IMR-90 (cell line): ENCODE data around the gene CRYBB2. TPM values are rescaled to one million over a fixed set of nuclear protein-coding genes. Genes with fewer than 3 reads are reported as not detected.
"Not testable (repeated sequence)": the region's sequence is repeated elsewhere in the genome, so short reads cannot be mapped to it uniquely, and the experiment has no call there.

Experiments
- ATAC-seq: fragments of 200-7000 bp; cut with Tn5 transposase; 2 replicates; pipeline ENCODE4 v1.9.1; 2020; ENCODE audit warnings: low read depth, mild to moderate bottlenecking, moderate library complexity
- BruUV-seq: library from RNA; stranded (reverse); fragments of 400-500 nt; replicated peaks from 2 replicates; lab custom pipeline; 2021; lab: Mats Ljungman, UMichigan
- CTCF ChIA-PET: fragments of 300-600 bp; formaldehyde crosslinking; extraction: SDS; loops from one replicate; lab custom pipeline; 2021; ENCODE audit warnings: antibody characterized with exemption; lab: Yijun Ruan, JAX
- POLR2A ChIA-PET: fragments of 300-600 bp; sonication (Branson Sonifier 250); formaldehyde crosslinking; loops from one replicate; lab custom pipeline; 2022; ENCODE audit warnings: antibody characterized with exemption; ENCODE audit not compliant: unreplicated experiment; lab: Charles Lee
- DNase-seq: peaks from one replicate; pipeline ENCODE4 v3.0.0; 2013
- H2AFZ ChIP-seq: replicated peaks from 2 replicates; pipeline ENCODE3; 2013; ENCODE audit warnings: low read length, mild to moderate bottlenecking; ENCODE audit not compliant: poor library complexity
- H2AK5ac ChIP-seq: 2 replicates; pipeline ENCODE4 v1.6.1; 2013; ENCODE audit warnings: low read depth, low read length, inconsistent platforms
- H2AK9ac ChIP-seq: replicated peaks from 2 replicates; pipeline ENCODE3; 2013; ENCODE audit warnings: mild to moderate bottlenecking, low read depth, low read length, moderate library complexity; ENCODE audit not compliant: poor library complexity
- H2BK120ac ChIP-seq: 2 replicates; pipeline ENCODE4 v1.6.1; 2013; ENCODE audit warnings: low read depth, low read length, inconsistent platforms
- H2BK15ac ChIP-seq: 3 replicates; pipeline ENCODE4 v1.6.1; 2013; ENCODE audit warnings: low read depth, low read length, inconsistent platforms
- H2BK20ac ChIP-seq: 2 replicates; pipeline ENCODE4 v1.6.1; 2013; ENCODE audit warnings: low read depth, mild to moderate bottlenecking, inconsistent platforms, low read length, moderate library complexity
- H2BK5ac ChIP-seq: 2 replicates; pipeline ENCODE4 v1.6.1; 2013; ENCODE audit warnings: mild to moderate bottlenecking, low read depth, low read length, inconsistent platforms; ENCODE audit not compliant: poor library complexity, severe bottlenecking
- H3K14ac ChIP-seq: replicated peaks from 2 replicates; pipeline ENCODE4 v1.6.1; 2013; ENCODE audit warnings: low read depth, low read length, inconsistent platforms
- H3K18ac ChIP-seq: 2 replicates; pipeline ENCODE4 v1.6.1; 2013; ENCODE audit warnings: low read depth, low read length, control low read depth
- H3K23ac ChIP-seq: 2 replicates; pipeline ENCODE4 v1.6.1; 2013; ENCODE audit warnings: low read depth, low read length, inconsistent platforms
- H3K27ac ChIP-seq: 2 replicates; pipeline ENCODE4 v1.5.1; 2013; ENCODE audit warnings: mild to moderate bottlenecking, control low read depth, low read length; ENCODE audit not compliant: insufficient read depth
- H3K27me3 ChIP-seq: 2 replicates; pipeline ENCODE4 v1.6.1; 2013; ENCODE audit warnings: low read length; ENCODE audit not compliant: control insufficient read depth, insufficient read depth
- H3K36me3 ChIP-seq: 2 replicates; pipeline ENCODE4 v1.6.1; 2013; ENCODE audit warnings: low read length, mixed read lengths; ENCODE audit not compliant: control insufficient read depth, insufficient read depth
- H3K4ac ChIP-seq: 2 replicates; pipeline ENCODE4 v1.6.1; 2013; ENCODE audit warnings: low read depth, low read length, inconsistent platforms
- H3K4me1 ChIP-seq: 2 replicates; pipeline ENCODE4 v1.6.1; 2013; ENCODE audit warnings: low read length, mixed read lengths; ENCODE audit not compliant: control insufficient read depth, insufficient read depth
- H3K4me2 ChIP-seq: 2 replicates; pipeline ENCODE4 v1.6.1; 2013; ENCODE audit warnings: low read depth, mild to moderate bottlenecking, control low read depth, low read length, moderate library complexity
- H3K4me3 ChIP-seq: 2 replicates; pipeline ENCODE4 v1.5.1; 2013; ENCODE audit warnings: low read depth, mild to moderate bottlenecking, control low read depth, low read length, moderate library complexity; ENCODE audit not compliant: insufficient read depth
- H3K56ac ChIP-seq: 2 replicates; pipeline ENCODE4 v1.6.1; 2013; ENCODE audit warnings: low read length, inconsistent platforms; ENCODE audit not compliant: insufficient read depth; ENCODE audit errors: extremely low read depth
- H3K79me1 ChIP-seq, 2 experiments: 2 replicates each; pipeline ENCODE4 v1.6.1; 2013; ENCODE audit warnings: low read length in 2 of 2, inconsistent platforms in 1 of 2, low read depth in 1 of 2
- H3K9ac ChIP-seq: 2 replicates; pipeline ENCODE4 v1.6.1; 2013; ENCODE audit warnings: low read depth, low read length, control low read depth
- H3K9me1 ChIP-seq: 2 replicates; pipeline ENCODE4 v1.6.1; 2013; ENCODE audit warnings: low read length, inconsistent platforms; ENCODE audit not compliant: insufficient read depth
- H3K9me3 ChIP-seq: 2 replicates; pipeline ENCODE4 v1.6.1; 2013; ENCODE audit warnings: low read length; ENCODE audit not compliant: control insufficient read depth, insufficient read depth
- H4K20me1 ChIP-seq: 2 replicates; pipeline ENCODE4 v1.6.1; 2013; ENCODE audit warnings: low read length, inconsistent platforms; ENCODE audit not compliant: insufficient read depth
- H4K5ac ChIP-seq: 2 replicates; pipeline ENCODE4 v1.6.1; 2013; ENCODE audit warnings: mild to moderate bottlenecking, low read depth, low read length, control low read depth
- H4K8ac ChIP-seq, 2 experiments: 2 replicates each; pipeline ENCODE4 v1.6.1; 2013; ENCODE audit warnings: low read depth in 2 of 2, low read length in 2 of 2, control low read depth in 1 of 2, inconsistent platforms in 1 of 2
- H4K91ac ChIP-seq: 2 replicates; pipeline ENCODE4 v1.6.1; 2013; ENCODE audit warnings: low read depth, low read length, inconsistent platforms; ENCODE audit not compliant: insufficient read depth
- WGBS, 2 experiments: methylation state at CpG; one replicate each; pipeline versions ENCODE4 v1.1.5 to v1.1.7; 2013; ENCODE audit warnings: missing lambda C conversion rate in 2 of 2; ENCODE audit not compliant: insufficient read length in 1 of 2; ENCODE audit errors: extremely low coverage in 2 of 2; 5-methylcytosine and 5-hydroxymethylcytosine counted together
- dilution Hi-C: fragments of 300-500 bp; cut with HindIII; formaldehyde crosslinking; loops from one replicate; pipeline ENCODE4 v1.14.3; 2018; ENCODE audit warnings: low sequenced_read_pairs; ENCODE audit not compliant: unreplicated experiment
- in situ Hi-C: fragments of 300-500 bp; cut with MboI; formaldehyde crosslinking; loops from 3 replicates; pipeline ENCODE4 v1.14.3; 2019; ENCODE audit warnings: low sequenced_read_pairs, inconsistent platforms, mixed read lengths
- intact Hi-C: fragments of 100-400 bp; cut with micrococcal nuclease; formaldehyde crosslinking; loops from 2 replicates; pipeline ENCODE4 v1.10.0; 2022
- polyA plus RNA-seq, 3 experiments: library from polyadenylated mRNA; depleted of rRNA; stranded (reverse); fragments of >200 nt; gene quantifications; 2 replicates each; pipeline ENCODE4 v1.2.3, GENCODE V29; 2012; ENCODE audit warnings: low replicate concordance in 1 of 3
- total RNA-seq: library from RNA; depleted of rRNA; stranded (reverse); fragments of >200 nt; gene quantifications from 2 replicates; pipeline ENCODE4 v1.2.3, GENCODE V29; 2012

Gene CRYBB2
- total and polyA plus RNA-seq, 2 of the 4 experiments (the other 2 are of a cell fraction) = not detected

GRCh38 chr22:25273231-25273630 lies 53.8 kb downstream of the CRYBB2 start:
- H3K56ac ChIP-seq, H2BK120ac ChIP-seq, H4K5ac ChIP-seq, POLR2A ChIA-PET, H3K9me3 ChIP-seq, ATAC-seq, H3K18ac ChIP-seq, H3K4me2 ChIP-seq, H3K36me3 ChIP-seq, H2AK5ac ChIP-seq, in situ Hi-C loops, DNase-seq, BruUV-seq, H2BK5ac ChIP-seq, H4K91ac ChIP-seq, H3K9me1 ChIP-seq, H3K4ac ChIP-seq, H3K23ac ChIP-seq, H3K9ac ChIP-seq, H3K4me1 ChIP-seq, H3K79me1 ChIP-seq, intact Hi-C loops, H3K14ac ChIP-seq, H2BK15ac ChIP-seq, H3K27me3 ChIP-seq, dilution Hi-C loops, H3K27ac ChIP-seq, H2AFZ ChIP-seq, H3K4me3 ChIP-seq, H4K20me1 ChIP-seq, H4K8ac ChIP-seq, H2AK9ac ChIP-seq, H2BK20ac ChIP-seq: not testable (repeated sequence)
- CTCF ChIA-PET = interaction anchor here (0.6 kb wide), 1 partner anchor 63 kb away, joined by 3 read pairs; no protein-coding TSS in a partner anchor
- WGBS, 2 experiments = 60% methylated on average over 3 of the region's 4 CpGs; no CpG with 5 or more reads in 1 of the 2 experiments

DNA sequence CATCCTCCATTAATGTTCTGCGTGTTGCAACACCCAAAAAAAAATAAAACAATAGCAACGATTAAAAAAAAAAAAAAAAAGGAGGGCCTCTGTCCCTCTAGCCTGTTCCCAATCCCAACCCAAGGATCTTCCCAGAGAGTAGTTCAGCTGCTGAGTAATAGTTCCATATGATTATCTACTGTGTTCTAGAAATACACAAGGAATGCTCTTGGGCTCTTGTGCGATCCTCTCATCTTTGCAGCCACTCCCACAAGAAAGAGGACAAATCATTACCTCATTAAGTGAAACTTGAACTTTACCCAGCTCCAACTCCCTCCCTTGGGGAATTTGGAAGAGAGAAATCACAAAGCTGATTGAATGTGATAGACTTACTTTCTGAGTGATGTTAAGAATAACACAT lies 54.5 kb downstream of the CRYBB2 start:
- H3K56ac ChIP-seq, H3K9ac ChIP-seq, H2BK15ac ChIP-seq, H3K9me3 ChIP-seq, H2BK20ac ChIP-seq, H2BK120ac ChIP-seq, H3K14ac ChIP-seq, H4K8ac ChIP-seq, H3K4me2 ChIP-seq, H3K23ac ChIP-seq, H3K4me3 ChIP-seq, H3K27me3 ChIP-seq, H3K18ac ChIP-seq, H3K36me3 ChIP-seq, H2AK5ac ChIP-seq, ATAC-seq, H4K91ac ChIP-seq, H3K4me1 ChIP-seq, intact Hi-C loops, H2BK5ac ChIP-seq, H3K27ac ChIP-seq, in situ Hi-C loops, H3K9me1 ChIP-seq, H4K5ac ChIP-seq, BruUV-seq, H4K20me1 ChIP-seq, H2AFZ ChIP-seq, H3K79me1 ChIP-seq, dilution Hi-C loops, H2AK9ac ChIP-seq, H3K4ac ChIP-seq, DNase-seq, POLR2A ChIA-PET: not testable (repeated sequence)
- CTCF ChIA-PET = interaction anchor here (0.6 kb wide), 1 partner anchor 63 kb away, joined by 3 read pairs; no protein-coding TSS in a partner anchor
- WGBS, 2 experiments = no CpG with 5 or more reads among the region's 3 CpGs
